Measurements from ENCODE around the gene MRI1.
A peak's percentile ranks its signal among the peaks of the same experiment; 100 is the strongest.
"Not testable (repeated sequence)": the region's sequence is repeated elsewhere in the genome, so short reads cannot be mapped to it uniquely, and the experiment has no call there.

Gene MRI1

GRCh38 chr19:13761423-13761822, 2.9 kb upstream of the MRI1 start:
- DNase-seq (ENCODE audit: low read depth): no peak

DNA sequence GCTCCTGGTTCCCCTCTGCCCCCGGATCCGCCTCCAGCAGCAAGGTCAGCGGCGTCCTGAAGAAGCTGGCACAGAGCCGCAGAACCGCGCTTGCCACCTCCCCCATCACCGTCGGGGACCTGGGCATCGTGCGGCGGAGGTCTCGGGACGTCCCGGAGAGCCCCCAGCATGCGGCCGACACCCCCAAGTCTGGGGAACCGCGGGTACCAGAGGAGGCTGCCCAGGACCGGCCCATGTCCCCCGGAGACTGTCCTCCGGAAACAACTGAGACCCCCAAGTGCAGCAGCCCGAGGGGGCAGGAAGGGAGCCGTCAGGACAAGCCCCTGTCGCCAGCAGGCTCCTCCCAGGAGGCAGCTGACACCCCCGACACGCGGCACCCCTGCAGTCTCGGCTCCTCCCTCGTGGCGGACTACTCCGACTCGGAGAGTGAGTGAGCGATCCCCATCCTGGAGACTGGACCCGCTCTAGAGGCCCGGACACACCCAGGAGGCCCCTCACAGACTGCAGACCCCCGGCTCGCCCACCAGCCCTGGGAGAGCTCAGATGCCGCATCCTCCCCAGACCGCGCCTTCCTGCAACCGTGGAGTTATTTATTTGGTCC, 1.6 kb upstream of the MRI1 start:
- no peak for DNase-seq (ENCODE audit: low read depth)

DNA sequence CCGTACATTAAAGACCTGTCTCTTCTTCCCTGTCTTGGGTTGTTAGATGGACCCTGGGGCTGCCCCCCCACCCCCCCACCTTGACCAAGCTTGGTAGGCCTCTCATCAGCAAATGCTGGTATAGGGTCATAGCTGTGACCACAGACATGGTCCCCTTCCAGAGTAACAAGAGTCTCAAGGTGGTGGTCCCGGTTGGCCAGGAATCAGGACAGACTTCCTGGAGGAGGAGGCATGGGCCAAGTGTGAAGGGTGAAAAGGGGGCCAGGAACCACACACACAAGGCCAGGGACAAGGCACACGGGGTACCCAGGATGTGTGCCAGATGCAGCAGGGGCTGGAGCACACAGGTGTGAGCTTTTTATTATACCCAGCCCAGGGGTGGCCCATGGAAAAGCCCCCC, 1.1 kb upstream of the MRI1 start:
- no peak for DNase-seq (ENCODE audit: low read depth)

- no peak for DNase-seq (ENCODE audit: low read depth)
Observed at GRCh38 chr19:13764821-13765394, 586 bp downstream of the MRI1 start.

DNA sequence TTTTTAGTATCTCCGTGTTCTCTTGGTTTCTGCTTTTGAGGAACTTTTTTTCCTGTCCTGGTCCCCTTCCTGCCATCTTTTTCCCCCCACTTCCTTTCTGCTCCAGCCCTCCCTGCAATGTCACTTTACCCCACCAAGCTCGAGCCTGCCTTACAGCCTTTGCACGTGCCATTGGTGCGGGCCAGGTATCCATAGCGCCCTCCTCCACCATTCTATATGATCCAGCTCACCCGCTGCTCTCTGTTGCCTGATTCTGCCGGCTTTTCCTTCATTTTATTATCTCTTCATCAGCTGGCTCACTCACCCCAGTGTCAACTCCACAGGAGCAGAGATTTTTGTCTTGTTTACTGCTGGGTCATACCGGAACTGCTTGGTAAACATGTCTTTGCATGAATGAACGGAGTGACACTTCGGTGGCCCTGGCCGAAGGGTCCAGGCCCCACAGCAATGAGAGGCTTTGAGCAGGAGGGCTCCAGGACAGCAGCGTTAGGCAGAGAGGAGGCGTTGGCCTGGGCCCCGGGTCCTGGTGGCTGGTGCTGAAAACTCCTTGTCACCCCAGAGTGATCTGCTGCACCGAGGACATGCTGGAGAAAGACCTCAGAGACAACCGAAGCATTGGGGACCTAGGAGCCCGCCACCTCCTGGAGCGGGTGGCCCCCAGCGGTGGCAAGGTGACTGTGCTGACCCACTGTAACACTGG, 1.2 kb downstream of the MRI1 start:
- DNase-seq (ENCODE audit: low read depth): no peak

GRCh38 chr19:13766095-13766481, 1.8 kb downstream of the MRI1 start:
- DNase-seq (ENCODE audit: low read depth): no peak

DNA sequence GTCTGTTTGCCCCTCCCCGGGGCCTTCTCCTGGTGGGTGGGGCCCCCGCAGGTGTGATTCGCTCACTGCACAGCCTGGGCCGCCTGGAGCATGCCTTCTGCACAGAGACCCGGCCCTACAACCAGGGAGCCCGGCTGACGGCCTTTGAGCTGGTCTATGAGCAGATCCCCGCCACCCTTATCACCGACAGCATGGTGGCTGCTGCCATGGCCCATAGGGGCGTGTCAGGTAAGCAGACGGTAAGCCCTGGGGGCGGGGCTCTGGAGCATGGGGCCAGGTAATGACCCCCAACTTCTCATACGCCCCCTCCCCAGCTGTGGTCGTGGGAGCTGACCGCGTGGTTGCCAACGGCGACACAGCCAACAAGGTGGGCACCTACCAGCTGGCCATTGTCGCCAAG, 4.2 kb downstream of the MRI1 start:
- no peak for DNase-seq (ENCODE audit: low read depth)

DNA sequence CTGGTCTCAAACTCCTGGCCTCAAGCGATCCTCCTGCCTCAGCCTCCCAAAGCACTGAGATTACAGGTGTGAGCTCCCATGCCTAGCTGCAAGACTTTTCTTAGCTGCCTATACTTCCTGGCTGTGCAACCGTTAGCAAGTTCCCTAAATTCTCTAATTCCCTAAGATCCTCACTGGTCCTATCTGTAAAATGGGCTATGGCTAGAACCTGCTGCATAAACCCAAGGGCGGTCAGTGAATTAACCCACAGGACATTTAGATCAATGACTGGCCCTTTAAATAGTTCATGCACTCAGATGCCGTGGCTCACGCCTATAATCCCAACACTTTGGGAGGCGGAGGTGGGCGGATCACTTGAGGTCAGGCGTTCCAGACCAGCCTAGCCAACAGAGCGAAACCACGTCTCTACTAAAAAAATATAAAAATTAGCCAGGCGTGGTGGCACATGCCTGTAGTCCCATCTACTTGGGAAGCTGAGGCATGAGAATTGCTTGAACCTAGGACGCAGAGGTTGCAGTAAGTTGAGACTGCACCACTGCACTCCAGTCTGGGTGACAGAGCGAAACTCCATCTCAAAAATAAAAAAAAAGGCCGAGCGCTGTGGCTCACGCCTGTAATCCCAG, 5.8 kb downstream of the MRI1 start:
- no peak for DNase-seq (ENCODE audit: low read depth)

GRCh38 chr19:13774217-13775191, 10.2 kb downstream of the MRI1 start, which contains the start of gene C19orf53:
TSS of gene C19orf53 (plus strand) at chr19:13774456. CDS start at chr19:13774478, 22 bp downstream.
- peak; percentile 78 for DNase-seq (ENCODE audit: low read depth)

DNA sequence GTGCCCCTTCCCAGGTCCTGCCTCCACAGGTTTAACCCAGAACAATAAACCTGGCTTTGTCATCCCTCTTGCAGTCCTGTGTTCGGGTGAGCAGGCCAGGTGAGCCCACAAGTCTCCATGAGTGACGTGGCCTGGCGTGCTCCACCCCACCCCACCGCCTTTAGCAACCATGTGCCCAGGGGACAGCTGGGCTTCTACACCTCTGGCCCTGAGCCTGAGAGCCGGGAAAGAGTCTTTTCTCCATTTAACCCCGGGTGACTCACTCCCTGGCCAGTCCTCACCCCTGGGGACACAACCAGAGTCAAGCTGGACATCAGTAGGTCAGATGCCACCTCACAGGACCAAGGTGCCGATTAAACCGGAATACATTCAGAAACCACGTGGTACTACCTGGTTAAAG, 14.1 kb downstream of the MRI1 start:
- DNase-seq (ENCODE audit: low read depth): no peak

- DNase-seq (ENCODE audit: low read depth): no peak
Observed at GRCh38 chr19:13778847-13779246, 14.5 kb downstream of the MRI1 start.

DNA sequence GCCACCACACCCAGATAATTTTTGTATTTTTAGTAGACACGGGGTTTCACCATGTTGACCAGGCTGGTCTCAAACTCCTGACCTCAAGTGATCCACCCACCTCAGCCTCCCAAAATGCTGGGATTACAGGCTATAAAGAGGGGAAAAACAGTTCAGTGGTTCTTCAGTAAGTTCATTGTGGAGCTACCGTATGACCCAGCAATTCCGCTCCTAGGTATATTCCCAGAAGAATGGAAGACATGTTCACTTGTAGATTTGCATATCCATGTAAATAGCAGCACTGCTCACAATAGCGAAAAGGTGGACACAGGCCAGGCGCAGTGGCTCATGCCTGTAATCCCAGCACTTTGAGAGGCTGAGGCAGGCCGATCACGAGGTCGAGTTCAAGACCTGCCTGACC, 15.5 kb downstream of the MRI1 start:
- not testable (repeated sequence) for DNase-seq (ENCODE audit: low read depth)

DNA sequence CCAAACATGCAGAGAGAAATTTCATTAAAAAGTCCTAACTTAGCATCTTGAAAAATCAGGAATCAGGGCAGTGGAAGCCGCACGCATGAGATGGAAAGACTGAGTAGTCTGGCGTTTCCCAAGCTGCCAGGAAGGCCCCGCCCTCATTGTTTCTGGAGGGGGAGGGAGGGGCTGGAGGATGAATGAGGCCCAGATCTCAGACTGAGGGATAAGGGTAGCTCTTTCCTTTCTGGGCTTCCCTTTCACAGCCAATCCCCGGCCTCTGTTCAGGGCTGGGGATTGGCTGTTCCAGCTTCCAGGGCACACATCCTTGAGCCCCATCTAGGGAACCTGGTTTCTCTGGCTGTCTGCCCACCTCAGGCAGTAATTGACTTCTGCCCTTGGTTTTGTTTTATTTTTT, 17.2 kb downstream of the MRI1 start:
- DNase-seq (ENCODE audit: low read depth): no peak

DNA sequence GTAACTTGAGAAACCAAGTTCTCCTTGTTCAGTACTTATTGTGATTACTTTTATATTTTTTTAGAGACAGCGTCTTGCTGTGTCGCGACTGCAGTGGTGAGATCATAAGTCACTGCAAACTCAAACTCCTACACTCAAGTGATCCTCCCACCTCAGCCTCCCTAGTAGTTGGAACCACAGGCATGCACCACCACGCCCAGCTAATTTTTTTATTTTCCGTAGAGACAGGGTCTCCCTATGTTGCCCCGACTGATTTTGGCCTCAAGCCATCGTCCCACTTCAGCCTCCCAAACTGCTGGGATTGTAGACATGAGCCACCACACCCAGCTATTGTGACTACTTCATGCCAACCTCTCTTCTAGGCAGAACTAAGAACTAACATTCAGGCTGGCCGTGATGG, 18.2 kb downstream of the MRI1 start:
- no peak for DNase-seq (ENCODE audit: low read depth)

GRCh38 chr19:13783565-13784500, 19.5 kb downstream of the MRI1 start:
- no peak for DNase-seq (ENCODE audit: low read depth)

- DNase-seq (ENCODE audit: low read depth): peak; percentile 60
Observed at GRCh38 chr19:13784731-13785452, 20.6 kb downstream of the MRI1 start.

- no peak for DNase-seq (ENCODE audit: low read depth)
Observed at GRCh38 chr19:13788991-13789390, 24.7 kb downstream of the MRI1 start.

- no peak for DNase-seq (ENCODE audit: low read depth)
Observed at GRCh38 chr19:13790354-13790753, 26.0 kb downstream of the MRI1 start.

DNA sequence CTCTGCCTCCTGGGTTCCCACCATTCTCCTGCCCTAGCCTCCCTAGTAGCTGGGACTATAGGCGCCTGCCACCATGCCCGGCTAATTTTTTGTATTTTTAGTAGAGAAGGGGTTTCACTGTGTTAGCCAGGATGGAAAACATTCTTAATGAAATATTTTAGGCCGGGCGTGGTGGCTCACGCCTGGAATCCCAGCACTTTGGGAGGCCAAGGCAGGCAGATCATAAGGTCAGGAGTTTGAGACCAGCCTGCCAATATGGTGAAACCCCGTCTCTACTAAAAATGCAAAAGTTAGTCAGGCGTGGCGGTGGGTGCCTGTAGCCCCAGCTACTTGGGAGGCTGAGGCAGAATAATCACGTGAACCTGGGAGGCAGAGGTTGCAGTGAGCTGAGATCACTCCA, 29.0 kb downstream of the MRI1 start:
- not testable (repeated sequence) for DNase-seq (ENCODE audit: low read depth)

DNA sequence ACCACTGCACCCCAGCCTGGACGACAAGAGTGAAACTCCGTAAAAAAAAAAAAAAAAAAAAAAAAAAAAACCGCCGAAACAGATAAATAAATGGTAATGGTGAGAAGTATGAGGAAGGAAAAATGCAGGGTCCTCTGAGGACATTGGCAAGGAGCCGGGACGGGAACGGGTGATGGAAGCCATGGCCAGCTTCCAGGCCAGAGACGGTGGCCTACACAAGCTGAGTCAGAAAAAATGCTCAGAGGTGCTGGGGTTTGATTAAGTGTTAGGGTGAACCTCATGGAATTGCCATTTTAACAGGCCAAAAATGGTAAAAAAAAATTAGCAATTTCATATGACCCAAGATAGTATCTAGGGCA, 30.1 kb downstream of the MRI1 start:
- DNase-seq (ENCODE audit: low read depth): no peak
